HCT116 (cell line): ENCODE results near the gene CSRNP2.

ENCODE experiments used
- CBX3 ChIP-seq: IDR thresholded peaks from 2 replicates; pipeline ENCODE4 v1.6.1; 2012; ENCODE audit warnings: low read depth
- EZH2 ChIP-seq: fragments of 200-600 bp; sonication (generic); IDR thresholded peaks from 2 replicates; pipeline ENCODE4 v1.6.1; 2017; ENCODE audit warnings: antibody characterized with exemption, mixed run types
- EZH2phosphoT487 ChIP-seq: fragments of 200-600 bp; IDR thresholded peaks from 2 replicates; pipeline ENCODE4 v1.6.1; 2018; ENCODE audit warnings: antibody characterized with exemption, borderline replicate concordance
- POLR2A ChIP-seq: IDR thresholded peaks from 2 replicates; pipeline ENCODE4 v1.7.0; 2011; ENCODE audit warnings: borderline replicate concordance; ENCODE audit not compliant: insufficient read depth, insufficient read length; ENCODE audit errors: extremely low read depth
- POLR2AphosphoS5 ChIP-seq: IDR thresholded peaks from 2 replicates; pipeline ENCODE4 v1.6.1; 2011; ENCODE audit warnings: mild to moderate bottlenecking, low read depth, low read length, moderate library complexity
- RAD21 ChIP-seq: IDR thresholded peaks from 2 replicates; pipeline ENCODE4 v1.6.1; 2012; ENCODE audit warnings: low read depth, mild to moderate bottlenecking
- SIN3A ChIP-seq: IDR thresholded peaks from 2 replicates; pipeline ENCODE4 v1.6.1; 2012; ENCODE audit warnings: low read depth
- SP1 ChIP-seq: IDR thresholded peaks from 2 replicates; pipeline ENCODE4 v1.6.1; 2012; ENCODE audit warnings: low read depth
- SRF ChIP-seq: IDR thresholded peaks from 2 replicates; pipeline ENCODE4 v1.6.1; 2012; ENCODE audit warnings: low read depth
- TCF7L2 ChIP-seq: IDR thresholded peaks from 2 replicates; pipeline ENCODE4 v1.7.0; 2011; ENCODE audit warnings: borderline replicate concordance, inconsistent platforms; ENCODE audit not compliant: insufficient read depth, insufficient read length; ENCODE audit errors: extremely low read depth
- YY1 ChIP-seq: IDR thresholded peaks from 2 replicates; pipeline ENCODE4 v1.6.1; 2011; ENCODE audit warnings: low read length, low read depth, moderate library complexity, mild to moderate bottlenecking; ENCODE audit not compliant: insufficient replicate concordance; ENCODE audit errors: extremely low read depth
- ZNF274 ChIP-seq: fragments of 200-500 bp; sonication (Bioruptor generic); IDR thresholded peaks from 2 replicates; pipeline ENCODE4 v1.6.1; 2014; ENCODE audit warnings: mild to moderate bottlenecking, low read depth, low read length, inconsistent platforms
- TF ChIP-seq, protein P1 (sequence below), 3 experiments: fragments of 200-600 bp in 1 of 3; sonication (generic) in 1 of 3; IDR thresholded peaks in 2 of 3; conservative IDR thresholded peaks in 1 of 3; 2 replicates each; pipeline ENCODE4 v1.5.1; 2012 to 2017; ENCODE audit warnings: low read depth in 2 of 3, low read length in 2 of 3, antibody characterized with exemption in 1 of 3, borderline replicate concordance in 1 of 3, control low read depth in 1 of 3, mild to moderate bottlenecking in 1 of 3, mixed read lengths in 1 of 3, mixed run types in 1 of 3, moderate library complexity in 1 of 3; ENCODE audit not compliant: insufficient read depth in 1 of 3
- TF ChIP-seq, protein P2 (sequence below): IDR thresholded peaks from 2 replicates; pipeline ENCODE4 v1.6.1; 2012; ENCODE audit warnings: low read depth

DNA sequence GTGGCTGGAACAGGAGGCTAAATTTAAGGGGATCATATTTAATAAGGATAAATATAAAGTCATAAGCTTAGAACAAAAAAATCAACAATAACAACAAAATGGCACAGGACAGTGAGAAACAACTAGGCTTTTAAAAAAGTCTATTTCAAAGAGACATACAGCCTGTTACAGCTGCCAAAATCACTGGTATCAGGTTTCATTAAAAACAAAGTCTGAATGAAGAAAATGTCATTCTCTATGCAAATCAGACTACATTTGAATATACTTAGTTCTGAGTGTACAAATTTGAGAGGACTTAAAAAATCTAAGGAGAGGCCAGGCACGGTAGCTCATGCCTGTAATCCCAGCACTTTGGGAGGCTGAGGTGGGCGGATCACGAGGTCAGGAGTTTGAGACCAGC is 45.5 kb upstream of the CSRNP2 start:
- TF ChIP-seq, protein P1, sequence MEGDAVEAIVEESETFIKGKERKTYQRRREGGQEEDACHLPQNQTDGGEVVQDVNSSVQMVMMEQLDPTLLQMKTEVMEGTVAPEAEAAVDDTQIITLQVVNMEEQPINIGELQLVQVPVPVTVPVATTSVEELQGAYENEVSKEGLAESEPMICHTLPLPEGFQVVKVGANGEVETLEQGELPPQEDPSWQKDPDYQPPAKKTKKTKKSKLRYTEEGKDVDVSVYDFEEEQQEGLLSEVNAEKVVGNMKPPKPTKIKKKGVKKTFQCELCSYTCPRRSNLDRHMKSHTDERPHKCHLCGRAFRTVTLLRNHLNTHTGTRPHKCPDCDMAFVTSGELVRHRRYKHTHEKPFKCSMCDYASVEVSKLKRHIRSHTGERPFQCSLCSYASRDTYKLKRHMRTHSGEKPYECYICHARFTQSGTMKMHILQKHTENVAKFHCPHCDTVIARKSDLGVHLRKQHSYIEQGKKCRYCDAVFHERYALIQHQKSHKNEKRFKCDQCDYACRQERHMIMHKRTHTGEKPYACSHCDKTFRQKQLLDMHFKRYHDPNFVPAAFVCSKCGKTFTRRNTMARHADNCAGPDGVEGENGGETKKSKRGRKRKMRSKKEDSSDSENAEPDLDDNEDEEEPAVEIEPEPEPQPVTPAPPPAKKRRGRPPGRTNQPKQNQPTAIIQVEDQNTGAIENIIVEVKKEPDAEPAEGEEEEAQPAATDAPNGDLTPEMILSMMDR (IDR thresholded peaks at IDR 0.05 in 2 of 3, conservative IDR thresholded peaks at IDR 0.05 in 1 of 3; ENCODE audit: borderline replicate concordance in 1 of 3, insufficient read depth in 1 of 3, low read depth in 2 of 3, low read length in 2 of 3): no peak
- no peak for TF ChIP-seq EZH2
- TF ChIP-seq POLR2AphosphoS5: no peak
- TF ChIP-seq CBX3: no peak
- TF ChIP-seq SRF: no peak
- TF ChIP-seq SIN3A: no peak
- no peak for TF ChIP-seq POLR2A
- TF ChIP-seq TCF7L2: no peak
- no peak for TF ChIP-seq RAD21
- no peak for TF ChIP-seq ZNF274
- no peak for TF ChIP-seq EZH2phosphoT487
- TF ChIP-seq, protein P2, sequence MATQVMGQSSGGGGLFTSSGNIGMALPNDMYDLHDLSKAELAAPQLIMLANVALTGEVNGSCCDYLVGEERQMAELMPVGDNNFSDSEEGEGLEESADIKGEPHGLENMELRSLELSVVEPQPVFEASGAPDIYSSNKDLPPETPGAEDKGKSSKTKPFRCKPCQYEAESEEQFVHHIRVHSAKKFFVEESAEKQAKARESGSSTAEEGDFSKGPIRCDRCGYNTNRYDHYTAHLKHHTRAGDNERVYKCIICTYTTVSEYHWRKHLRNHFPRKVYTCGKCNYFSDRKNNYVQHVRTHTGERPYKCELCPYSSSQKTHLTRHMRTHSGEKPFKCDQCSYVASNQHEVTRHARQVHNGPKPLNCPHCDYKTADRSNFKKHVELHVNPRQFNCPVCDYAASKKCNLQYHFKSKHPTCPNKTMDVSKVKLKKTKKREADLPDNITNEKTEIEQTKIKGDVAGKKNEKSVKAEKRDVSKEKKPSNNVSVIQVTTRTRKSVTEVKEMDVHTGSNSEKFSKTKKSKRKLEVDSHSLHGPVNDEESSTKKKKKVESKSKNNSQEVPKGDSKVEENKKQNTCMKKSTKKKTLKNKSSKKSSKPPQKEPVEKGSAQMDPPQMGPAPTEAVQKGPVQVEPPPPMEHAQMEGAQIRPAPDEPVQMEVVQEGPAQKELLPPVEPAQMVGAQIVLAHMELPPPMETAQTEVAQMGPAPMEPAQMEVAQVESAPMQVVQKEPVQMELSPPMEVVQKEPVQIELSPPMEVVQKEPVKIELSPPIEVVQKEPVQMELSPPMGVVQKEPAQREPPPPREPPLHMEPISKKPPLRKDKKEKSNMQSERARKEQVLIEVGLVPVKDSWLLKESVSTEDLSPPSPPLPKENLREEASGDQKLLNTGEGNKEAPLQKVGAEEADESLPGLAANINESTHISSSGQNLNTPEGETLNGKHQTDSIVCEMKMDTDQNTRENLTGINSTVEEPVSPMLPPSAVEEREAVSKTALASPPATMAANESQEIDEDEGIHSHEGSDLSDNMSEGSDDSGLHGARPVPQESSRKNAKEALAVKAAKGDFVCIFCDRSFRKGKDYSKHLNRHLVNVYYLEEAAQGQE: no peak
- TF ChIP-seq YY1: no peak
- TF ChIP-seq SP1: no peak
